ENCODE results near the gene CD2.

- TF ChIP-seq POLR2A (IDR thresholded peaks at IDR 0.05; ENCODE audit: low read length) = no peak
- no peak for TF ChIP-seq GATA1 (IDR thresholded peaks at IDR 0.05; ENCODE audit: low read depth, low read length)
Observed at GRCh38 chr1:116759636-116760035, 5.4 kb downstream of the CD2 start.

Measured in erythroblast (primary cell).